KMS-11 (cell line): ENCODE measurements around the gene MYL4.

Experiments
- H2AFZ ChIP-seq: fragments of 200-600 bp; sonication (generic); 2 replicates; pipeline ENCODE4 v1.6.1; 2016; ENCODE audit warnings: antibody characterized with exemption, mixed run types, low read depth
- H3K27ac ChIP-seq: fragments of 200-600 bp; sonication (generic); 2 replicates; pipeline ENCODE4 v1.6.1; 2016; ENCODE audit warnings: mild to moderate bottlenecking, mixed run types
- H3K27me3 ChIP-seq: fragments of 200-600 bp; sonication (generic); 2 replicates; pipeline ENCODE4 v1.6.1; 2017; ENCODE audit warnings: mild to moderate bottlenecking, low read depth, mixed run types, moderate library complexity; ENCODE audit not compliant: insufficient read depth
- H3K36me3 ChIP-seq: fragments of 200-600 bp; sonication (generic); 2 replicates; pipeline ENCODE4 v1.6.1; 2017; ENCODE audit warnings: mild to moderate bottlenecking, mixed run types; ENCODE audit not compliant: insufficient read depth
- H3K4me1 ChIP-seq: fragments of 200-600 bp; sonication (generic); 2 replicates; pipeline ENCODE4 v1.6.1; 2016; ENCODE audit warnings: mild to moderate bottlenecking, low read depth, mixed run types; ENCODE audit not compliant: poor library complexity, severe bottlenecking
- H3K4me2 ChIP-seq: fragments of 200-600 bp; sonication (generic); 2 replicates; pipeline ENCODE4 v1.7.0; 2016; ENCODE audit warnings: mild to moderate bottlenecking, mixed run types
- H3K4me3 ChIP-seq: fragments of 200-600 bp; sonication (generic); IDR thresholded peaks from 2 replicates; pipeline ENCODE4 v1.6.1; 2017; ENCODE audit warnings: low read depth, low read length, mixed read lengths; ENCODE audit not compliant: insufficient read depth
- H3K79me2 ChIP-seq: fragments of 200-600 bp; sonication (generic); 2 replicates; pipeline ENCODE4 v1.6.1; 2016; ENCODE audit warnings: low read depth, mixed run types; ENCODE audit not compliant: insufficient read depth
- H3K9ac ChIP-seq: fragments of 200-600 bp; sonication (generic); 2 replicates; pipeline ENCODE4 v1.6.1; 2016; ENCODE audit warnings: mild to moderate bottlenecking, mixed run types
- H4K20me1 ChIP-seq: fragments of 200-600 bp; sonication (generic); 2 replicates; pipeline ENCODE4 v1.6.1; 2016; ENCODE audit warnings: mild to moderate bottlenecking, mixed run types; ENCODE audit not compliant: insufficient read depth
- CTCF ChIP-seq: fragments of 200-600 bp; sonication (generic); conservative IDR thresholded peaks from 2 replicates; pipeline ENCODE4 v1.6.1; 2017; ENCODE audit warnings: low read depth, mild to moderate bottlenecking, antibody characterized with exemption, low read length, moderate library complexity, mixed read lengths

The MYL4 gene

GRCh38 chr17:47218896-47219430 is 9.8 kb downstream of the MYL4 start:
- no peak for TF ChIP-seq CTCF
- Histone ChIP-seq H3K4me1 (peaks cover 7% of the 10 kb centered on the region), H3K79me2 (no peaks in the 10 kb centered on the region), H4K20me1 (no peaks in the 10 kb centered on the region), H3K27me3 (no peaks in the 10 kb centered on the region), H3K9ac (no peak overlapping the region), H3K4me2 (no peak overlapping the region), H3K4me3 (no peak overlapping the region), H3K36me3 (no peaks in the 10 kb centered on the region), H3K27ac (no peak overlapping the region), H2AFZ (no peak overlapping the region)

GRCh38 chr17:47219621-47220475 is 10.7 kb downstream of the MYL4 start:
- H3K79me2 ChIP-seq = no peaks in the 10 kb centered on the region
- H3K4me3 ChIP-seq = no peak overlapping the region
- no peak overlapping the region for H3K4me2 ChIP-seq
- H3K4me1 ChIP-seq = peaks cover 7% of the 10 kb centered on the region
- no peaks in the 10 kb centered on the region for H4K20me1 ChIP-seq
- no peak overlapping the region for H3K9ac ChIP-seq
- TF ChIP-seq CTCF = no peak
- H3K27me3 ChIP-seq = no peaks in the 10 kb centered on the region
- H3K27ac ChIP-seq = no peak overlapping the region
- H3K36me3 ChIP-seq = no peaks in the 10 kb centered on the region
- H2AFZ ChIP-seq = no peak overlapping the region

- Histone ChIP-seq H3K27me3 (no peaks in the 10 kb centered on the region), H3K9ac (no peak overlapping the region), H3K4me3 (no peak overlapping the region), H3K4me1 (peaks cover 7% of the 10 kb centered on the region), H4K20me1 (no peaks in the 10 kb centered on the region), H3K4me2 (no peak overlapping the region), H3K36me3 (no peaks in the 10 kb centered on the region), H3K27ac (no peak overlapping the region), H3K79me2 (no peaks in the 10 kb centered on the region), H2AFZ (no peak overlapping the region)
- no peak for TF ChIP-seq CTCF
Observed at GRCh38 chr17:47220531-47220999, 11.4 kb downstream of the MYL4 start.

GRCh38 chr17:47221154-47221553 is 12.0 kb downstream of the MYL4 start:
- Histone ChIP-seq H3K4me2 (no peak overlapping the region), H3K79me2 (no peaks in the 10 kb centered on the region), H3K4me1 (peaks cover 7% of the 10 kb centered on the region), H2AFZ (no peak overlapping the region), H3K36me3 (no peaks in the 10 kb centered on the region), H3K27me3 (no peaks in the 10 kb centered on the region), H4K20me1 (no peaks in the 10 kb centered on the region), H3K27ac (no peak overlapping the region), H3K9ac (no peak overlapping the region), H3K4me3 (no peak overlapping the region)
- TF ChIP-seq CTCF = no peak
